Esophagus squamous epithelium (tissue), 5 donors: Measurements from ENCODE around the gene H6PD. TPM values are rescaled to one million over a fixed set of nuclear protein-coding genes. Genes with fewer than 3 reads are reported as not detected.

Experiments used
- DNase-seq: peaks from one replicate; lab custom pipeline; 2025; lab: John Stamatoyannopoulos, UW
- H3K27ac ChIP-seq, 4 donors: fragments of 200-600 bp; sonication (generic); one replicate each; pipeline ENCODE4 v1.5.1; 2016 to 2019; ENCODE audit warnings: mild to moderate bottlenecking in 1 of 4
- H3K27me3 ChIP-seq, 4 donors: fragments of 200-600 bp; sonication (generic); 1 replicate in 3 of 4; 2 replicates in 1 of 4; pipeline versions ENCODE4 v1.5.1 to v1.6.0; 2017 to 2021; ENCODE audit warnings: antibody characterized with exemption in 1 of 4
- H3K36me3 ChIP-seq, 3 donors: fragments of 200-600 bp; sonication (generic); one replicate each; pipeline ENCODE4 v1.5.1; 2016 to 2019
- H3K4me1 ChIP-seq, 3 donors: fragments of 200-600 bp; sonication (generic); one replicate each; pipeline ENCODE4 v1.5.1; 2017 to 2019
- H3K4me3 ChIP-seq, 4 donors: fragments of 200-600 bp; sonication (generic); 1 replicate in 3 of 4; 2 replicates in 1 of 4; pipeline ENCODE4 v1.5.1; 2016 to 2019; ENCODE audit warnings: mild to moderate bottlenecking in 2 of 4, moderate library complexity in 1 of 4
- H3K9me3 ChIP-seq, 3 donors: fragments of 200-600 bp; sonication (generic); one replicate each; pipeline ENCODE4 v1.5.1; 2016 to 2019
- CTCF ChIP-seq, 6 experiments: fragments of 450-650 bp in 4 of 6; fragments of 200-600 bp in 2 of 6; sonication (generic) in 2 of 6; IDR thresholded peaks; one replicate each; pipeline ENCODE4 v1.5.1; 2016 to 2019; ENCODE audit warnings: antibody characterized with exemption in 6 of 6, mild to moderate bottlenecking in 4 of 6, moderate library complexity in 4 of 6
- POLR2A ChIP-seq, 4 donors: fragments of 450-650 bp; IDR thresholded peaks; one replicate each; pipeline ENCODE4 v1.6.1; 2017; ENCODE audit warnings: antibody characterized with exemption in 4 of 4, mild to moderate bottlenecking in 4 of 4, moderate library complexity in 3 of 4
- WGBS, 2 donors: methylation state at CpG; one replicate each; pipeline ENCODE4 v1.1.5; 2018; 5-methylcytosine and 5-hydroxymethylcytosine counted together
- intact Hi-C: fragments of 100-400 bp; cut with DNase I; formaldehyde crosslinking; loops from one replicate; pipeline ENCODE4 v1.15.0; 2022
- total RNA-seq, 4 donors: library from RNA; depleted of rRNA; stranded (reverse); fragments of >200 nt; gene quantifications; one replicate each; pipeline ENCODE4 v1.1.0, GENCODE V29; 2016
- donor health status: DM: yes; HTN: yes; CAD: no.

Gene H6PD
- total RNA-seq, 4 donors from 2014 or later: 10.6 to 35.5 (median 18.7) TPM

DNA sequence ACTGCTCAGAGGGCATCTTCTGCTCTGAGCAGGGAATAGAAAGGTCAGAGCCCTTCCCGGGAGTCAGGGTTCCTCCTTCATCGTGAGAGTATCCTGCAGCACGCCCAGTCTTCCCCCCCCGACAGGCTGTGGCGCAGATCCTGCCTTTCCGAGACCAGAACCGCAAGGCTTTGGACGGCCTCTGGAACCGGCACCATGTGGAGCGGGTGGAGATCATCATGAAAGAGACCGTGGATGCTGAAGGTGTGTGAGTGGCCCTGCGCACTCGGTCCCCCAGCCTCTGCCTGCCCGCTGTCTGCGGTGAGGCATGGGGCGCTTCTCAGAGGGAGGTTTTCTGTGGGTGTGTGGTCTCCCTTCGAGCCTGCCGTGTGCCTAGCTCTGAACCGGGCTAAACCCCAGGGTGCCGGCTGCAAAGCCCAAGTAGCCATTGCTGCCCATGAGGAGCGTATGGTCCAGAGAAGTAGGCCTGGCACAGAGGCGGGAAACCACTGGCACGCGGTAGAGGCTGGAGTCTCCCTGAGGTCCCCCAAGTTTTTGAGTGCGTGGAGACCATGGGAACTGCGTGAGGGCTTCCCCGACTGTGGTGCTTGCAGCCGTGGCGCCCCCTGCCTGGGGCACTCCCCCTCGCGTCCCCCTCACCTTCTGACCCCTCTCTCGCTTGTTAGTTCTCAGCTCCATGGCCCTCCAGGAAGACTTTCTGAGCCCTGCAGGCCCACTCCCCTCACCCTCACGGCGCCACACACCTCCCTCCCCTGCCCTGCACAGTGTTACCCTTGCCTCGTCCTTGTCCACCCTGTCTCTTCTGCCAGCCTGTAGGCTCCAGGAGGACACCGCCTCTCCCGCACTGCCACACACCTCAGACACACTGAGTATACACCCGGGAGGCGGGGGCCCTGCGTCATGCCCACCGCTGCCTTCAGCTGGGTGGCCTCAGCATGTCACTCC, 12.5 kb downstream of the H6PD start:
- intact Hi-C loops: no loop called here
- no peaks in the 10 kb centered on the region for H3K27me3 ChIP-seq
- 83 to 91% methylated on average over 11 to 20 of the region's 41 CpGs for WGBS, 2 donors
- H3K27ac ChIP-seq: peak overlapping the region in 3 of 4 donors; percentile 75 to 82 (median 80)
- peaks cover 65 to 100% (median 83%) of the 10 kb centered on the region in 3 donors for H3K4me1 ChIP-seq
- DNase-seq: no peak
- H3K4me3 ChIP-seq: no peak overlapping the region
- TF ChIP-seq POLR2A (IDR thresholded peaks at IDR 0.05) (no peak), CTCF (IDR thresholded peaks at IDR 0.05) (no peak)
- peaks cover 6 to 44% (median 9%) of the 10 kb centered on the region in 3 donors for H3K36me3 ChIP-seq
- no peaks in the 10 kb centered on the region for H3K9me3 ChIP-seq

DNA sequence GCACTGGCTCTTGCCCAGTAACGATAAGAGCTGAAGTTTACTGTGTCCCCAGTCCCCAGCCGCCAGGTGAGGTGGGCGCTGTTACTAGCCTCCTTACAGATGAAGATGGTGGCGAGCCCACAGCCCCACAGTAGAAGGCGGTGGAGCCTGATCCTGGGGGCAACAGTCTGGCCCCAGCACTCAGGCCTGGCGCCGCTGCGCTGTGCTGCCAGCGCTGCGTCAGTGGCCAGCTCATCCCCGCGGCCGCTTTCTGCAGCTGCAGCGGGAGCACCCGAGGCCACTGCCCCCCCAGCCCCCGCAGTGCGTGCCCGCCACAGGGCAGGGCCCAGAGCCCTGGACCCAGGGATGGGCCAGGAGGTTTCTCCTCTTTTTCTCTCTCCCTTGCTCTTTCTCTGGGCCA, 13.3 kb downstream of the H6PD start:
- DNase-seq: no peak
- H3K4me3 ChIP-seq: peak overlapping the region in 1 of 4 donors; percentile 8
- peaks cover 6 to 50% (median 9%) of the 10 kb centered on the region in 3 donors for H3K36me3 ChIP-seq
- H3K9me3 ChIP-seq: no peaks in the 10 kb centered on the region
- H3K4me1 ChIP-seq: peaks cover 58 to 100% (median 75%) of the 10 kb centered on the region in 3 donors
- TF ChIP-seq CTCF (IDR thresholded peaks at IDR 0.05): no peak
- TF ChIP-seq POLR2A (IDR thresholded peaks at IDR 0.05): no peak
- peak overlapping the region; percentile 68 to 82 (median 78) for H3K27ac ChIP-seq
- no peaks in the 10 kb centered on the region for H3K27me3 ChIP-seq
- intact Hi-C loops: no loop called here
- WGBS, 2 donors: 72 to 80% methylated on average over 12 to 16 of the region's 18 CpGs

DNA sequence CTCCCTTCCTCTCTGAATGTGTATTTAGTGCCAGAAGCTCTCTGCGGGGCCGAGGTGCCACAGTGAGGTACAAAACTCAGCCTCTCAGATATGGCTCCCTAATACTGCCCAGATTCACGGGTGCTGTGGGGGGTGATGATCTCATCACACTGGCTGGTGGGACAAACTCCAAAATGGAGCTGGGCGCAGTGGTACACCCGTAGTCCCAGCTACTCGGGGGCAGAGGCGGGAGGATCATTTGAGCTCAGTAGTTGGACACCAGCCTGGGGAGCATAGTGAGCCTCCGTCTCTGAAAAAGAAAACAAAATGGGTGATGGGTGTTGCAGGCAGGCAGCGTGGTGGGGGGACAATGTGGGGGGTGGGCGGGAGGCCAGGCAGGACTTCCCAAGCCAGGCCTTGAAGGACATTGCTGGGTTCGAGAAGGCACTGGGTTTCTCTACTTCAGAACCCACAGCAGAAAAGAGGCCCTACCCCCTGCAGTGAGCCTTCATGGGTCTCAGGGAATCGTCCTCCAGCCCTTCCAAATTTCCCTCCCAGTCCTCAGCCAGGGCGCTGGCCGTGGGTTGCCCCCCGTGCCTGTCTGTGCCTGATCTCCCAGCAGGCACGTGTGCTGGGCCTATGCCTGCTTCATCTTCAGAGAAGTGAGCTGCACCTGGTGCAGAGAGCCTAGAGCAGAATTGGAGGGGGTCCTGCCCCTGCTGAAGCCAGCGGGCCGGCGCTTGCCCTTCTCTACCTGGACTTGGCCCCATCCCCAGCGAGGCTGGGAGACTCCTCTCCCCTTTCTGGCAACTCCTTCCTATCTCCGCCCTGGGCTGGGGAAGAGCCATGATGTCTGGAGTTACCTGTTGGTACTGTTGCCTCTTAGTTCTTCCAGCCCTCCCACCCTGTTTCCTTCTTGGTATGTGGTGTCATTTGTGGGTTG, 14.0 kb downstream of the H6PD start:
- no peak for DNase-seq
- TF ChIP-seq CTCF (IDR thresholded peaks at IDR 0.05) (no peak), POLR2A (IDR thresholded peaks at IDR 0.05) (no peak)
- H3K27me3 ChIP-seq: no peaks in the 10 kb centered on the region
- no peaks in the 10 kb centered on the region for H3K9me3 ChIP-seq
- H3K36me3 ChIP-seq: peaks cover 6 to 57% (median 9%) of the 10 kb centered on the region in 3 donors
- 51 to 55% methylated on average over 11 to 12 of the region's 21 CpGs for WGBS, 2 donors
- peak overlapping the region; percentile 68 to 82 (median 78) for H3K27ac ChIP-seq
- intact Hi-C loops: no loop called here
- peak overlapping the region in 1 of 4 donors; percentile 8 for H3K4me3 ChIP-seq
- H3K4me1 ChIP-seq: peaks cover 51 to 95% (median 68%) of the 10 kb centered on the region in 3 donors

GRCh38 chr1:9249263-9249533, 14.6 kb downstream of the H6PD start:
- Histone ChIP-seq H3K9me3 (no peaks in the 10 kb centered on the region), H3K27ac (peak overlapping the region; percentile 68 to 82 (median 78)), H3K4me3 (no peak overlapping the region), H3K4me1 (peaks cover 47 to 92% (median 62%) of the 10 kb centered on the region in 3 donors), H3K27me3 (no peaks in the 10 kb centered on the region), H3K36me3 (peaks cover 6 to 61% (median 9%) of the 10 kb centered on the region in 3 donors)
- TF ChIP-seq POLR2A (IDR thresholded peaks at IDR 0.05): no peak
- no peak for TF ChIP-seq CTCF (IDR thresholded peaks at IDR 0.05)
- 29 to 61% methylated on average over 3 of the region's 3 CpGs for WGBS, 2 donors
- intact Hi-C loops: no loop called here
- DNase-seq: no peak
